Astrocyte (in vitro differentiated cells and primary cell): ENCODE data around the gene CCL15. TPM values are rescaled to one million over a fixed set of nuclear protein-coding genes. Genes with fewer than 3 reads are reported as not detected.

Experiments
- DNase-seq: peaks from one replicate; pipeline ENCODE4 v3.0.0-alpha.2; 2010; ENCODE audit warnings: low read depth
- FAIRE-seq: peaks from 2 replicates; lab custom pipeline; 2011; peaks lifted over from hg19 to GRCh38; lab: Jason Lieb, UNC
- H2AFZ ChIP-seq: 2 replicates; pipeline ENCODE4 v1.6.0; 2012; ENCODE audit warnings: low read depth, low read length, inconsistent platforms
- H3K27ac ChIP-seq: 2 replicates; pipeline ENCODE4 v1.5.1; 2011; ENCODE audit warnings: low read depth, low read length, inconsistent platforms
- H3K27me3 ChIP-seq: 2 replicates; pipeline ENCODE4 v1.6.0; 2011; ENCODE audit warnings: low read length, inconsistent platforms; ENCODE audit not compliant: insufficient read depth
- H3K36me3 ChIP-seq: 2 replicates; pipeline ENCODE4 v1.5.1; 2011; ENCODE audit warnings: low read length, inconsistent platforms; ENCODE audit not compliant: insufficient read depth
- H3K4me1 ChIP-seq: 2 replicates; pipeline ENCODE4 v1.5.1; 2011; ENCODE audit warnings: low read length, inconsistent platforms; ENCODE audit not compliant: insufficient read depth
- H3K4me2 ChIP-seq: 2 replicates; pipeline ENCODE4 v1.6.0; 2012; ENCODE audit warnings: low read length, inconsistent platforms
- H3K4me3 ChIP-seq: 2 replicates; pipeline ENCODE4 v1.5.1; 2011; ENCODE audit warnings: low read depth, mild to moderate bottlenecking, low read length, inconsistent platforms; ENCODE audit not compliant: insufficient read depth
- H3K79me2 ChIP-seq: 2 replicates; pipeline ENCODE4 v1.6.0; 2012; ENCODE audit warnings: mild to moderate bottlenecking, low read length, inconsistent platforms; ENCODE audit not compliant: insufficient read depth
- H3K9ac ChIP-seq: 2 replicates; pipeline ENCODE4 v1.6.0; 2012; ENCODE audit warnings: mild to moderate bottlenecking, low read length, inconsistent platforms
- H3K9me3 ChIP-seq: 2 replicates; pipeline ENCODE4 v1.5.1; 2012; ENCODE audit warnings: low read depth, mild to moderate bottlenecking, low read length, inconsistent platforms; ENCODE audit not compliant: insufficient read depth
- H4K20me1 ChIP-seq: 2 replicates; pipeline ENCODE4 v1.6.0; 2012; ENCODE audit warnings: low read length, inconsistent platforms; ENCODE audit not compliant: insufficient read depth
- H3K27ac Mint-ChIP-seq: one replicate; pipeline ENCODE4 v1.8.0; 2021; ENCODE audit warnings: mild to moderate bottlenecking, mixed read lengths; ENCODE audit not compliant: unreplicated experiment
- H3K27me3 Mint-ChIP-seq: one replicate; pipeline ENCODE4 v1.8.0; 2021; ENCODE audit warnings: low read depth, mixed read lengths; ENCODE audit not compliant: unreplicated experiment
- H3K36me3 Mint-ChIP-seq: one replicate; pipeline ENCODE4 v1.8.0; 2021; ENCODE audit warnings: low read depth, mixed read lengths; ENCODE audit not compliant: unreplicated experiment
- H3K4me1 Mint-ChIP-seq: one replicate; pipeline ENCODE4 v1.8.0; 2021; ENCODE audit warnings: low read depth, mixed read lengths; ENCODE audit not compliant: unreplicated experiment
- H3K4me3 Mint-ChIP-seq: one replicate; pipeline ENCODE4 v1.8.0; 2021; ENCODE audit warnings: mild to moderate bottlenecking, moderate library complexity, mixed read lengths; ENCODE audit not compliant: unreplicated experiment
- H3K9me3 Mint-ChIP-seq: one replicate; pipeline ENCODE4 v1.8.0; 2021; ENCODE audit warnings: mild to moderate bottlenecking, mixed read lengths; ENCODE audit not compliant: unreplicated experiment
- CTCF ChIP-seq: IDR thresholded peaks from 2 replicates; pipeline ENCODE4 v1.5.1; 2011; ENCODE audit warnings: low read depth, mild to moderate bottlenecking, inconsistent platforms, low read length, moderate library complexity; ENCODE audit not compliant: insufficient read depth
- EZH2 ChIP-seq: IDR thresholded peaks from 2 replicates; pipeline ENCODE4 v1.6.1; 2012; ENCODE audit warnings: mild to moderate bottlenecking, low read length, inconsistent platforms; ENCODE audit not compliant: insufficient read depth
- total RNA-seq: library from RNA; stranded (reverse); gene quantifications from 2 replicates; pipeline ENCODE4 v1.2.1, GENCODE V29; 2021

Gene CCL15
- total RNA-seq, 1 donor from 2014 or later = not detected

DNA sequence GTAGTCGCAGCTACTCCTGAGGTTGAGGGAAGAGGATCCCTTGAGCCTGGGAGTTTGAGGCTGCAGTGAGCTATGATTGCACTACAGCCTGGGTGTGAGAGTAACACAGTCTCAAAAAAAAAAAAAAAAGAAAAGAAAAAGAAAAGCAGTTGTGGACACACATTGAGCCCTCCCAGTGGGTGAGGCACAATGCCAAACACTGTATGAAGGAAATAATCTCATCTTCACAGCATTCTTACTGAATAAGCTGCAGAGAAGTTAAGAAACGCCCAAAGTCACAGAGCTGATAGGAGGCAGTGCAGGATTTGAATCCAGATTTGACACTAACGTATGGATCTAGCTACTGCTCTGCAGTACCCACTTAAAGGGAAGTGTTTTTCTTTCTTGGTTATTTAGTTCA is 52.0 kb downstream of the CCL15 start:
- Histone ChIP-seq H3K4me1 (no peaks in the 10 kb centered on the region), H3K36me3 (no peaks in the 10 kb centered on the region), H2AFZ (no peak overlapping the region), H3K9ac (no peak overlapping the region), H3K79me2 (no peaks in the 10 kb centered on the region), H3K27ac (no peak overlapping the region), H3K4me3 (no peak overlapping the region), H3K4me2 (no peak overlapping the region), H3K27me3 (no peaks in the 10 kb centered on the region), H4K20me1 (no peaks in the 10 kb centered on the region), H3K9me3 (no peaks in the 10 kb centered on the region)
- no peak for FAIRE-seq
- no peak for TF ChIP-seq CTCF
- no peak for TF ChIP-seq EZH2
- Mint-ChIP-seq H3K4me1 (peaks cover 4% of the 10 kb centered on the region), H3K36me3 (no peaks in the 10 kb centered on the region), H3K27ac (no peak overlapping the region), H3K4me3 (no peak overlapping the region), H3K9me3 (no peaks in the 10 kb centered on the region), H3K27me3 (peaks cover 11% of the 10 kb centered on the region)
- no peak for DNase-seq

- no peak for TF ChIP-seq CTCF
- TF ChIP-seq EZH2 = no peak
- Mint-ChIP-seq H3K4me1 (peaks cover 8% of the 10 kb centered on the region), H3K9me3 (no peaks in the 10 kb centered on the region), H3K27ac (no peak overlapping the region), H3K27me3 (peaks cover 8% of the 10 kb centered on the region), H3K4me3 (no peak overlapping the region), H3K36me3 (no peaks in the 10 kb centered on the region)
- no peak overlapping the region for H2AFZ ChIP-seq
- no peaks in the 10 kb centered on the region for H4K20me1 ChIP-seq
- no peaks in the 10 kb centered on the region for H3K79me2 ChIP-seq
- H3K27me3 ChIP-seq = no peaks in the 10 kb centered on the region
- FAIRE-seq = no peak
- H3K27ac ChIP-seq = no peak overlapping the region
- no peaks in the 10 kb centered on the region for H3K36me3 ChIP-seq
- H3K4me1 ChIP-seq = no peaks in the 10 kb centered on the region
- H3K4me2 ChIP-seq = no peak overlapping the region
- H3K9me3 ChIP-seq = no peaks in the 10 kb centered on the region
- H3K9ac ChIP-seq = no peak overlapping the region
- no peak for DNase-seq
- no peak overlapping the region for H3K4me3 ChIP-seq
Observed at GRCh38 chr17:35948092-35948491, 53.3 kb downstream of the CCL15 start.

Other genes with a start within 250 kb of the CCL15 start
- gene GAS2L2, start 248.3 kb downstream of the CCL15 start, total RNA-seq = 0.07 TPM in 1 of 2 replicates, not detected in the other
- gene C17orf50, start 240.7 kb downstream of the CCL15 start, total RNA-seq = not detected in 2 replicates
- gene MMP28, start 205.9 kb downstream of the CCL15 start, total RNA-seq = 1.2 and 2.6 TPM in 2 replicates
- 153 and 156 TPM in 2 replicates for gene TAF15, start 192.1 kb downstream of the CCL15 start, total RNA-seq
- gene HEATR9, start 132.7 kb downstream of the CCL15 start, total RNA-seq = not detected in 2 replicates
- gene CCL5, start 121.2 kb downstream of the CCL15 start, total RNA-seq = 71.3 and 95.8 TPM in 2 replicates
- gene RDM1, start 70.8 kb downstream of the CCL15 start, total RNA-seq = not detected in 2 replicates
- gene LYZL6, start 57.8 kb downstream of the CCL15 start, total RNA-seq = not detected in 2 replicates
- gene CCL16, start 20.1 kb downstream of the CCL15 start, total RNA-seq = not detected in 2 replicates
- not detected in 2 replicates for gene CCL14, start 14.8 kb downstream of the CCL15 start, total RNA-seq
- gene CCL23, start 16.4 kb upstream of the CCL15 start, total RNA-seq = not detected in 2 replicates
- not detected in 2 replicates for gene CCL18, start 62.7 kb upstream of the CCL15 start, total RNA-seq
- 3.4 and 3.6 TPM in 2 replicates for gene CCL3, start 88.6 kb upstream of the CCL15 start, total RNA-seq
- 21.8 and 23.4 TPM in 2 replicates for gene CCL4, start 102.3 kb upstream of the CCL15 start, total RNA-seq
- 6.3 and 9.8 TPM in 2 replicates for gene TBC1D3B, start 175.1 kb upstream of the CCL15 start, total RNA-seq
- gene CCL3L1, start 195.2 kb upstream of the CCL15 start, total RNA-seq = 1.7 and 2.2 TPM in 2 replicates
- gene CCL4L2, start 209.5 kb upstream of the CCL15 start, total RNA-seq = 48.9 TPM in 2 replicates